ENCODE results near the gene POC1B. TPM values are rescaled to one million over a fixed set of nuclear protein-coding genes. Genes with fewer than 3 reads are reported as not detected.
A peak's percentile ranks its signal among the peaks of the same experiment; 100 is the strongest.

POC1B gene
- polyA plus RNA-seq, 1 donor from 2014 or later, result 26.1 TPM

- H3K4me1 Mint-ChIP-seq, result peaks cover 6 to 9% (median 8%) of the 10 kb centered on the region in 3 donors
- H3K27ac Mint-ChIP-seq, result peak overlapping the region in 2 of 3 donors; percentile 29 to 33
- H3K27me3 Mint-ChIP-seq, result no peaks in the 10 kb centered on the region
- no peak overlapping the region for H3K4me3 Mint-ChIP-seq
- no peaks in the 10 kb centered on the region for H3K9me3 Mint-ChIP-seq
- H3K36me3 Mint-ChIP-seq, result peaks cover 2% of the 10 kb centered on the region
Measured at GRCh38 chr12:89546151-89546550, 20.3 kb upstream of the POC1B start.

- no peak overlapping the region for H3K4me3 Mint-ChIP-seq
- H3K9me3 Mint-ChIP-seq, result no peaks in the 10 kb centered on the region
- no peaks in the 10 kb centered on the region for H3K27me3 Mint-ChIP-seq
- peaks cover 2% of the 10 kb centered on the region for H3K36me3 Mint-ChIP-seq
- H3K27ac Mint-ChIP-seq, result peak overlapping the region in 1 of 3 donors; percentile 9
- H3K4me1 Mint-ChIP-seq, result peaks cover 6 to 9% (median 8%) of the 10 kb centered on the region in 3 donors
Measured at GRCh38 chr12:89544681-89545184, 18.9 kb upstream of the POC1B start.

GRCh38 chr12:89544022-89544421 lies 18.2 kb upstream of the POC1B start:
- Mint-ChIP-seq H3K4me1 (peaks cover 6 to 9% (median 8%) of the 10 kb centered on the region in 3 donors), H3K4me3 (no peak overlapping the region), H3K36me3 (peaks cover 2% of the 10 kb centered on the region), H3K9me3 (no peaks in the 10 kb centered on the region), H3K27ac (no peak overlapping the region), H3K27me3 (no peaks in the 10 kb centered on the region)

GRCh38 chr12:89542912-89543592 lies 17.2 kb upstream of the POC1B start:
- H3K27me3 Mint-ChIP-seq, result no peaks in the 10 kb centered on the region
- no peak overlapping the region for H3K27ac Mint-ChIP-seq
- H3K36me3 Mint-ChIP-seq, result peaks cover 2% of the 10 kb centered on the region

GRCh38 chr12:89542236-89542635 lies 16.4 kb upstream of the POC1B start:
- peaks cover 6 to 9% (median 8%) of the 10 kb centered on the region in 3 donors for H3K4me1 Mint-ChIP-seq
- H3K27ac Mint-ChIP-seq, result peak overlapping the region in 2 of 3 donors; percentile 7 to 32
- no peaks in the 10 kb centered on the region for H3K27me3 Mint-ChIP-seq
- H3K36me3 Mint-ChIP-seq, result peaks cover 2% of the 10 kb centered on the region
- no peaks in the 10 kb centered on the region for H3K9me3 Mint-ChIP-seq
- no peak overlapping the region for H3K4me3 Mint-ChIP-seq

More at GRCh38 chr12:89542912-89543592, 17.2 kb upstream of the POC1B start:
- Mint-ChIP-seq H3K4me3 (no peak overlapping the region), H3K9me3 (no peaks in the 10 kb centered on the region), H3K4me1 (peaks cover 6 to 9% (median 8%) of the 10 kb centered on the region in 3 donors)

DNA sequence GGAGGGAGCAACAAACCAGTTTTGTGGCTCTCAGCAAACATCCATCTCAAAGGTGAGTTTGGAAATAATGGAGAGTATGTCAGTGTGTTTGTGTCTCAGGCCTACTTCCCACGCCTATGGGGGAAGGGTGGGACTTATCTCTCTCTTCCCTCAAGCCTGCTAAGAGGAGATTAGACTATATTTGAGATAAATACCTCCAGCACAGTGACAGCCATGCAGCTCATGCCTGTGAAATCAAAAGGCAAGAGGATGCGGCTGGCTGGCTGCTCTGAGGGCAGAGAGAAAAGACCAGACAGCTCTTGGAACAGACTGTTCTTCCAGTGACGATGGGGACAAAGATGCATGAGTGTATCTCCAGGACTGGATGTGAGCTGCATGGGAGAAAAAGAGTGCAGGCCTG lies 14.7 kb upstream of the POC1B start:
- no peaks in the 10 kb centered on the region for H3K9me3 Mint-ChIP-seq
- H3K27ac Mint-ChIP-seq, result peak overlapping the region in 1 of 3 donors; percentile 9
- H3K27me3 Mint-ChIP-seq, result no peaks in the 10 kb centered on the region
- no peak overlapping the region for H3K4me3 Mint-ChIP-seq
- H3K4me1 Mint-ChIP-seq, result peaks cover 6 to 9% (median 8%) of the 10 kb centered on the region in 3 donors
- H3K36me3 Mint-ChIP-seq, result peaks cover 2% of the 10 kb centered on the region

GRCh38 chr12:89539426-89540223 lies 13.8 kb upstream of the POC1B start:
- no peak overlapping the region for H3K27ac Mint-ChIP-seq
- no peak overlapping the region for H3K4me3 Mint-ChIP-seq
- H3K36me3 Mint-ChIP-seq, result peaks cover 2% of the 10 kb centered on the region
- peaks cover 6 to 10% (median 8%) of the 10 kb centered on the region in 3 donors for H3K4me1 Mint-ChIP-seq
- no peaks in the 10 kb centered on the region for H3K27me3 Mint-ChIP-seq
- no peaks in the 10 kb centered on the region for H3K9me3 Mint-ChIP-seq

DNA sequence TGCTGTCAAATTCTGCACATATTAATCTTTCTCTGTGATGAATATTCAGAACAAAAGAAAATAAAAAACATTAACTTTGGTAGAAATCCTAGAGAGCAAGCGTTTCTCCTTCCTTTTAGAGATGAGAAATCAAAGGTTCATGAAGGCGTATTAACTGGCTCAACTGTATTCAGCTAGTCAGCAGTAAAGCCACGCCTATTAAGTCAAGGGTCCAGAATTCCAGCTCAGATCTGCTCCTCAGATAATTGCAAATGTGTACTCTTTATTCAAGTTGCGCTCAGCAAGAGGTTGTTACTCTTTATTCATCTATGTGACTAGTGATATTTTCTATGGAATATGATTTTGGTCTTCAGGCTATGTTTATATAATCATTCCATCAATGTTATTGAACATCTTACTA lies 13.1 kb upstream of the POC1B start:
- Mint-ChIP-seq H3K27me3 (no peaks in the 10 kb centered on the region), H3K36me3 (peaks cover 2% of the 10 kb centered on the region), H3K9me3 (no peaks in the 10 kb centered on the region), H3K27ac (no peak overlapping the region), H3K4me1 (peaks cover 6 to 10% (median 8%) of the 10 kb centered on the region in 3 donors), H3K4me3 (no peak overlapping the region)

DNA sequence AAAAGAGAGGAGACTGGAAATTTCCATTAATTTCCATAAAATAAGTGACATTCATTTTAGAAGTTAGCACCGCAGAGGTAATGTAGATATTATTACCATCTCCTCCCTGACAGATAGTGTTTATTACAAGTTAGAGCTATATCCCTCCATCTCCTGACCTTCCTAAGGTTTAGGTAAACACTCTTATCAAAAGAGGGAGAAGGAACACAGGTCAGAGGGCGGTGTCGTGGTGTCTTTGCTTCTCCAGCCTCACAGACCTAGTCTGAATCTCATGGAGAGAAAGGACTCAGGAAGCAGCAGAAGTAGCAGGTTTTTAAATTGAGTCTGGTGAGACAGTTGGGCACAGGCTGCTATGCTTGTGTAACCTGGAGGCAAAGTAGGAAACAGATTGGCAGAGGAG lies 11.5 kb upstream of the POC1B start:
- Mint-ChIP-seq H3K27me3 (no peaks in the 10 kb centered on the region), H3K36me3 (peaks cover 2% of the 10 kb centered on the region), H3K4me3 (no peak overlapping the region), H3K9me3 (no peaks in the 10 kb centered on the region), H3K27ac (no peak overlapping the region), H3K4me1 (peaks cover 0 to 6% (median 1%) of the 10 kb centered on the region in 3 donors)

- peaks cover 13 to 28% (median 20%) of the 10 kb centered on the region in 3 donors for H3K4me1 Mint-ChIP-seq
- peaks cover 2% of the 10 kb centered on the region for H3K36me3 Mint-ChIP-seq
- H3K27me3 Mint-ChIP-seq, result no peaks in the 10 kb centered on the region
- H3K9me3 Mint-ChIP-seq, result no peaks in the 10 kb centered on the region
- H3K4me3 Mint-ChIP-seq, result peak overlapping the region in 1 of 4 donors; percentile 47
- H3K27ac Mint-ChIP-seq, result peak overlapping the region in 2 of 3 donors; percentile 16 to 26
Measured at GRCh38 chr12:89529738-89530137, 3.9 kb upstream of the POC1B start.

GRCh38 chr12:89528434-89528833 lies 2.6 kb upstream of the POC1B start:
- H3K27me3 Mint-ChIP-seq, result no peaks in the 10 kb centered on the region
- H3K9me3 Mint-ChIP-seq, result no peaks in the 10 kb centered on the region
- H3K27ac Mint-ChIP-seq, result peak overlapping the region in 1 of 3 donors; percentile 37
- peaks cover 6% of the 10 kb centered on the region for H3K36me3 Mint-ChIP-seq
- H3K4me3 Mint-ChIP-seq, result peak overlapping the region in 2 of 4 donors; percentile 16 to 47
- H3K4me1 Mint-ChIP-seq, result peaks cover 20 to 41% (median 29%) of the 10 kb centered on the region in 3 donors

GRCh38 chr12:89525305-89525823 lies 483 bp downstream of the POC1B start:
- Mint-ChIP-seq H3K27me3 (no peaks in the 10 kb centered on the region), H3K4me1 (peaks cover 38 to 61% (median 52%) of the 10 kb centered on the region in 3 donors), H3K9me3 (no peaks in the 10 kb centered on the region), H3K27ac (peak overlapping the region; percentile 78 to 98 (median 95)), H3K36me3 (peaks cover 8% of the 10 kb centered on the region), H3K4me3 (peak overlapping the region; percentile 91 to 99 (median 95))

DNA sequence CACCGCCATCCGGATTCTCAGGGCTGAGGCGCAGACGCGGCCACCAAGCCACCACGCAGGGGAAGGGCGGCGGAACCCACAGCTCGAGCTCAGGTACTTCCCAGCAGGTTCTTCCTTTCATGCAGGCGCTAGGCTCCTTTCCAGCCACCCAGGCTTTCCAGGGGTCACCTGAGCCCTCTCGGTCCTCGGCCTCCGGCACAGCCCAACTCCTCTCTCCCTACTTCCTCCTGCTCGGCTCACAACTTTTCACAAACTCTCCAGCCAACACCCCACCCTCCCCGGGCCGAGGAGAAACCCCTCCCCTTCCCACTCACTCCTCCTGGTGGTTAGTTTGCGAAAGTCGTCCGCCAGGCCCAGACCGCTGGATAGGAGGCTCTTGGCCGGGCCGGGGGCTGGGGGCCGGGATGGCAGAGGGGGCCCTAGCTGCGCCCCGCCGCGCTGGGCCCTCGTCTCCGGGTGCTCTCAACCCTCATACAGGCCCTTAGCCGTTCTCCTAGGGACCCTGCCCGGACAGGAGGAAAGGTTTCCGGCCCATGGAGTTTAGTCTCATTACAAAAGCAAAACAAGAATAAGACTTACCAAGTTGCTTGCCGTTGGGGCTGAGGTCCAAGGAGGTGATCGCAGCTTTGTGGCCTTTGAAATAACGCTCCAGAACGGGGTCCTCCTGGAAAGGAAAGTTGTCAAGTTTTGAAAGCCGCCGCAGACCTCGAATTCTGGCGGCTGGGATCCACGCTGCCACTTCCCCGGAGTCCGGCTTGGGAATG lies 1.1 kb downstream of the POC1B start, which contains the start of gene GALNT4:
GALNT4 (minus strand) TSS at position 256 of the 764 bp plus-strand sequence; CDS start at position 9, 247 bp downstream.
- Mint-ChIP-seq H3K4me3 (peak within 1 kb of the TSS; percentile 91 to 99 (median 95)), H3K36me3 (peaks cover 8% of the 10 kb centered on the region), H3K27me3 (no peaks in the 10 kb centered on the region), H3K9me3 (no peaks in the 10 kb centered on the region), H3K27ac (peak within 1 kb of the TSS; percentile 78 to 98 (median 95)), H3K4me1 (peaks cover 38 to 59% (median 51%) of the 10 kb centered on the region in 3 donors)

DNA sequence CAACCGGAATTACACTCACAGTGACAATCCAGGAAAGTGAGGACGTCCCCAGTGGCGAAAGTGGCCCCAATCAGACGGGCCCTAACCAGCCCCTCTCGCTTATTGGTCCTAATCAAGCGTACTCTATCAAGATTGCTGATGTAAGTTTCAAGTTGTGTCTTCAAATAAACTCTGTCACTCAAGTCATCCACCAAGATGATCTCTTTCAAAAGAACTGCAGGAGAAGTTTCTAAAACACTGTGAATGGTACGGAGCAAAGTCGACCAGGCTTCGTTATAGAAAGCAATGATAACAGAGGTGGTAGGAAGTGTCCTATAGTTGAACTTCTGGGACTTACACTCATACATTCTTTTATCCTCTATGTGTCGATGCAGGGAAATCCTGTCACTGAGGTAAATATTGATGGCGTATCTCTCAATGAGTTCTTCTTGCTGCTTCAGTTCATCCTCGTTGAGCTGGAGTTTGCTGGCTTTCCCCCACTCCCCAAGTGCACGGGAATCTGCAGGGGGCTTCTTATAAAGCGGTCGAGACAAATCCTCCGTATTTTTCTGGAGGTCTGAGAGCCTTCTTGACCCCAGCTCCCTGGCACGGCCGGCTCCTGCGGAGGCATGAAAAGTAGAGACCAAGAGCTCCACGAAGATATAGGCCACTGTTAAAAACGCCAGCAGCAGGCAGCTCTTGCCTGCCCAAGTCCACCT lies 1.9 kb downstream of the POC1B start:
- H3K27ac Mint-ChIP-seq, result peak overlapping the region; percentile 78 to 98 (median 95)
- H3K4me3 Mint-ChIP-seq, result peak overlapping the region; percentile 91 to 99 (median 95)
- peaks cover 34 to 56% (median 50%) of the 10 kb centered on the region in 3 donors for H3K4me1 Mint-ChIP-seq
- no peaks in the 10 kb centered on the region for H3K9me3 Mint-ChIP-seq
- H3K27me3 Mint-ChIP-seq, result no peaks in the 10 kb centered on the region
- H3K36me3 Mint-ChIP-seq, result peaks cover 8% of the 10 kb centered on the region
